SK-N-SH treated with all-trans-retinoic acid at 6 μM for 48 hours (cell line): ENCODE results near the gene GTF2H1.

Experiments used
- OSR1 ChIP-seq: fragments of 250-450 bp; sonication (Bioruptor Pico); IDR thresholded peaks from 2 replicates; pipeline ENCODE4 v1.8.0; 2022; ENCODE audit warnings: moderate library complexity, mild to moderate bottlenecking, inconsistent platforms
- PATZ1 ChIP-seq: fragments of 250-450 bp; sonication (Bioruptor Pico); IDR thresholded peaks from 2 replicates; pipeline ENCODE4 v1.8.0; 2020; ENCODE audit warnings: mild to moderate bottlenecking, moderate library complexity, borderline replicate concordance
- ZFP30 ChIP-seq: fragments of 450-650 bp; formaldehyde crosslinking; IDR thresholded peaks from 2 replicates; pipeline ENCODE4 v1.5.0; 2022; ENCODE audit warnings: mild to moderate bottlenecking, moderate library complexity

- TF ChIP-seq PATZ1, result no peak
- no peak for TF ChIP-seq ZFP30 (CRISPR knock-in tag)
- no peak for TF ChIP-seq OSR1 (CRISPR knock-in tag)
Observed at GRCh38 chr11:18309691-18310090, 12.7 kb upstream of the GTF2H1 start.
